Fibroblast of lung (primary cell): ENCODE measurements around the gene COL28A1. TPM values are rescaled to one million over a fixed set of nuclear protein-coding genes. Genes with fewer than 3 reads are reported as not detected.

Source experiments
- DNase-seq, 2 donors: peaks; one replicate each; pipeline versions ENCODE4 v3.0.0 to v3.0.0-alpha.2; 2010; ENCODE audit warnings: low read depth in 2 of 2
- H2AFZ ChIP-seq: 2 replicates; pipeline ENCODE4 v1.5.1; 2012; ENCODE audit warnings: low read length, control low read depth, inconsistent platforms
- H3K27ac ChIP-seq: 2 replicates; pipeline ENCODE4 v1.5.1; 2011; ENCODE audit warnings: low read length, control low read depth; ENCODE audit not compliant: insufficient read depth
- H3K27me3 ChIP-seq: 2 replicates; pipeline ENCODE4 v1.5.1; 2011; ENCODE audit warnings: mild to moderate bottlenecking, low read length; ENCODE audit not compliant: control insufficient read depth, insufficient read depth
- H3K36me3 ChIP-seq: 2 replicates; pipeline ENCODE4 v1.5.1; 2011; ENCODE audit warnings: low read length; ENCODE audit not compliant: control insufficient read depth, insufficient read depth
- H3K4me1 ChIP-seq: 2 replicates; pipeline ENCODE4 v1.5.1; 2011; ENCODE audit warnings: low read length; ENCODE audit not compliant: control insufficient read depth, insufficient read depth; ENCODE audit errors: extremely low read depth
- H3K4me2 ChIP-seq: 2 replicates; pipeline ENCODE4 v1.5.1; 2011; ENCODE audit warnings: low read length, control low read depth; ENCODE audit not compliant: insufficient read depth; ENCODE audit errors: extremely low read depth
- H3K4me3 ChIP-seq, 4 experiments: fragments of 200-600 bp in 1 of 4; sonication (generic) in 1 of 4; replicated peaks in 1 of 4; 2 replicates each; pipeline ENCODE4 v1.5.1; 2011 to 2016; ENCODE audit warnings: low read length in 4 of 4, low read depth in 3 of 4, mild to moderate bottlenecking in 3 of 4, control low read depth in 2 of 4, inconsistent platforms in 1 of 4, mixed read lengths in 1 of 4; ENCODE audit not compliant: insufficient read depth in 1 of 4; ENCODE audit errors: control extremely low read depth in 1 of 4
- H3K79me2 ChIP-seq: 2 replicates; pipeline ENCODE4 v1.5.1; 2012; ENCODE audit warnings: mild to moderate bottlenecking, low read length, inconsistent platforms; ENCODE audit not compliant: control insufficient read depth, insufficient read depth
- H3K9ac ChIP-seq: 2 replicates; pipeline ENCODE4 v1.5.1; 2011; ENCODE audit warnings: mild to moderate bottlenecking, low read length, control low read depth; ENCODE audit not compliant: insufficient read depth
- H3K9me3 ChIP-seq: 2 replicates; pipeline ENCODE4 v1.5.1; 2012; ENCODE audit warnings: low read depth, low read length; ENCODE audit not compliant: control insufficient read depth, insufficient read depth
- H4K20me1 ChIP-seq: 2 replicates; pipeline ENCODE4 v1.5.1; 2011; ENCODE audit warnings: low read length; ENCODE audit not compliant: control insufficient read depth, insufficient read depth; ENCODE audit errors: extremely low read depth
- EZH2 ChIP-seq: IDR thresholded peaks from 2 replicates; pipeline ENCODE4 v1.5.1; 2012; ENCODE audit warnings: low read length, control low read depth, mild to moderate bottlenecking; ENCODE audit errors: missing control alignments
- polyA plus RNA-seq, 2 donors: library from polyadenylated mRNA; depleted of rRNA in 1 of 2; stranded (reverse) in 1 of 2; unstranded in 1 of 2; fragments of >200 nt; gene quantifications; 2 replicates each; pipeline ENCODE4 v1.2.1, GENCODE V29; 2011 to 2012; ENCODE audit warnings: missing spikeins in 1 of 2
- total RNA-seq: library from RNA; depleted of rRNA; stranded (reverse); fragments of >200 nt; gene quantifications from 2 replicates; pipeline ENCODE4 v1.2.1, GENCODE V29; 2014
- TF ChIP-seq, protein P1 (sequence below), 2 donors: IDR thresholded peaks in 1 of 2; conservative IDR thresholded peaks in 1 of 2; 1 replicate in 1 of 2; 2 replicates in 1 of 2; pipeline ENCODE4 v1.5.1; 2011 to 2012; ENCODE audit warnings: low read length in 2 of 2, control low read depth in 1 of 2, inconsistent platforms in 1 of 2, low read depth in 1 of 2, mild to moderate bottlenecking in 1 of 2

The COL28A1 gene
- total and polyA plus RNA-seq, 2 donors (not counting 1 experiment from before 2014, with no cell fraction given), result 0.01 to 0.17 TPM

DNA sequence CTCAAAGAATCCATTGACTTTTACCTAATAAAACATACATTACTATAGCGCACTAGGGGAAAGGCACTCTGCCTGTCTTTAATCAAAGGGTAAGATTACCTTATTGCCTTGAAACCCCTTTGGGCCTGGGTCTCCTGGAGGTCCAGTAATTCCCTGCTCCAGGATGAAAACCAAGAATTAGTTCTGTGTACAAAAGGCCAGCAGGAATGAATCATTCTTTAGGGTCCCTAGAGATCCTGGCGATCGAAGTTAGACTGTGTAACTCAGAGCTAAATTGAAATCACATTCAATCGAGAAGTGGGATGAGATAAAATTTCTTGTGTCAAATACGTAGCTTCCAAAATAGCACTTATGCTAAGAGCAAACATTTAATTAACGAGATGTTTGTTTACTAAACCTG is 29.8 kb downstream of the COL28A1 start:
- no peaks in the 10 kb centered on the region for H4K20me1 ChIP-seq
- H3K27ac ChIP-seq, result no peak overlapping the region
- no peak overlapping the region for H2AFZ ChIP-seq
- no peak for DNase-seq
- H3K9me3 ChIP-seq, result no peaks in the 10 kb centered on the region
- no peaks in the 10 kb centered on the region for H3K79me2 ChIP-seq
- no peak overlapping the region for H3K9ac ChIP-seq
- H3K4me1 ChIP-seq, result no peaks in the 10 kb centered on the region
- no peak overlapping the region for H3K4me3 ChIP-seq
- H3K27me3 ChIP-seq, result no peaks in the 10 kb centered on the region
- no peak for TF ChIP-seq EZH2
- TF ChIP-seq, protein P1, sequence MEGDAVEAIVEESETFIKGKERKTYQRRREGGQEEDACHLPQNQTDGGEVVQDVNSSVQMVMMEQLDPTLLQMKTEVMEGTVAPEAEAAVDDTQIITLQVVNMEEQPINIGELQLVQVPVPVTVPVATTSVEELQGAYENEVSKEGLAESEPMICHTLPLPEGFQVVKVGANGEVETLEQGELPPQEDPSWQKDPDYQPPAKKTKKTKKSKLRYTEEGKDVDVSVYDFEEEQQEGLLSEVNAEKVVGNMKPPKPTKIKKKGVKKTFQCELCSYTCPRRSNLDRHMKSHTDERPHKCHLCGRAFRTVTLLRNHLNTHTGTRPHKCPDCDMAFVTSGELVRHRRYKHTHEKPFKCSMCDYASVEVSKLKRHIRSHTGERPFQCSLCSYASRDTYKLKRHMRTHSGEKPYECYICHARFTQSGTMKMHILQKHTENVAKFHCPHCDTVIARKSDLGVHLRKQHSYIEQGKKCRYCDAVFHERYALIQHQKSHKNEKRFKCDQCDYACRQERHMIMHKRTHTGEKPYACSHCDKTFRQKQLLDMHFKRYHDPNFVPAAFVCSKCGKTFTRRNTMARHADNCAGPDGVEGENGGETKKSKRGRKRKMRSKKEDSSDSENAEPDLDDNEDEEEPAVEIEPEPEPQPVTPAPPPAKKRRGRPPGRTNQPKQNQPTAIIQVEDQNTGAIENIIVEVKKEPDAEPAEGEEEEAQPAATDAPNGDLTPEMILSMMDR (conservative IDR thresholded peaks at IDR 0.05 in 1 of 2, IDR thresholded peaks at IDR 0.05 in 1 of 2; ENCODE audit: low read depth in 1 of 2, low read length in 2 of 2), result no peak
- no peak overlapping the region for H3K4me2 ChIP-seq
- H3K36me3 ChIP-seq, result no peaks in the 10 kb centered on the region

DNA sequence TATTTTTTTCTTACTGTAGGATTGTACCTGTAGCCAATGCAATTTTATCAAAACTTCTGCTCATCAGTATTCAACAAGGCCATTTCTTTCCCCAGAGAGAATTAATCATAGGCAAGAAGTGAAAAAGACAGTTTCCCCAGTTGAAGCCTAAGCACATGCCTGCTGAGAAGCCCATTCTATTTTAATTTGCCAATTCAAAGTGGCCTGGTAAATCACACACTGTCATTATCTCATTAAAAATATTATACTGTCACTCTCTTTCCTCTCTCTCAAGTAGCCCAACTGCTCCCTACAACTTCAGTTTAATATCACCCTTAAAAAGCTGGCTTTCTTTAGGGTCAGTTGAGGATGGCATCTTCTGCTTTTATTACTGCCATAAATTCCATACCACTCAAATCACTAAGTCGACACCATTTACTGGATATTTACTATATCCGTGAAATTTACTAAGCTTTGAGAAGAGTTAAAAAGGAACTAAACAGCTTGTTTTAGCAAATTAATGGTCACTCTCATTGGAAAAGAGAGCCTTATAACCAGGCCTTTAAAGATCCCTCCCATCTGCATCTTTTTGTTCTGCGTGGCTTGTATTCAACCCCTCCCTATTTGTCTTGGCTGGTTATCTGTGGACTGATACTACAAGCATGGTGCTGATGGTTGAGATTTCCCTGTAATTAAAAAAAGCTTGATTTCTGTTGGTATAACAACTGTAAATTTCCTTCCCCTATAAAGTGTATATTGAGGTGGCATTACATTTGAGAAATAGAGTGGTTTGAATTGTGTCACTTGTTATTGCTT is 30.6 kb downstream of the COL28A1 start:
- H3K27me3 ChIP-seq, result no peaks in the 10 kb centered on the region
- H3K9ac ChIP-seq, result no peak overlapping the region
- TF ChIP-seq, protein P1 (conservative IDR thresholded peaks at IDR 0.05 in 1 of 2, IDR thresholded peaks at IDR 0.05 in 1 of 2; ENCODE audit: low read depth in 1 of 2, low read length in 2 of 2), result no peak
- no peak for TF ChIP-seq EZH2
- no peak overlapping the region for H2AFZ ChIP-seq
- H3K9me3 ChIP-seq, result no peaks in the 10 kb centered on the region
- H3K4me3 ChIP-seq, result no peak overlapping the region
- no peak overlapping the region for H3K4me2 ChIP-seq
- no peaks in the 10 kb centered on the region for H3K79me2 ChIP-seq
- H3K36me3 ChIP-seq, result no peaks in the 10 kb centered on the region
- no peaks in the 10 kb centered on the region for H4K20me1 ChIP-seq
- no peak overlapping the region for H3K27ac ChIP-seq
- H3K4me1 ChIP-seq, result no peaks in the 10 kb centered on the region
- no peak for DNase-seq

DNA sequence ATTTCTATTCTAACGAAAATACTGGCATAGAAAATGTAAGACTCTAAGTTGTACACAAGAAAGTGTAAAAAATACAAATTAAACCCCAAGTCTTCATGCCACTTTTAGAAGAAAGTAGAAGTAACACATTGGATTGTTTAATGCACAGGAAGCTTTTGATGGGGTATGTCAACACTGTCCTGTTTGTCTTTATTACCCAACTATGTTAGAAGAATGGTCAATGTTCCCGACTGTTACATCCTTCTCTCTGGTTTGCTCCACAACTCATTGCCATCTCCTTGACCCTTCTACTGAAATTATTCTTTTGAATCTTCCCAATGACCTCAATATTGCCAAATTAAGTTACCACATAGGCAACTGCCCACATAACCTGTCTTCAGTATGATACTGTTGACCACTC is 35.8 kb downstream of the COL28A1 start:
- Histone ChIP-seq H3K27ac (no peak overlapping the region), H3K4me1 (no peaks in the 10 kb centered on the region), H3K36me3 (no peaks in the 10 kb centered on the region), H2AFZ (no peak overlapping the region), H3K4me2 (no peak overlapping the region), H3K4me3 (no peak overlapping the region), H3K27me3 (no peaks in the 10 kb centered on the region), H4K20me1 (no peaks in the 10 kb centered on the region), H3K9ac (no peak overlapping the region), H3K79me2 (no peaks in the 10 kb centered on the region), H3K9me3 (no peaks in the 10 kb centered on the region)
- no peak for DNase-seq
- TF ChIP-seq, protein P1 (conservative IDR thresholded peaks at IDR 0.05 in 1 of 2, IDR thresholded peaks at IDR 0.05 in 1 of 2; ENCODE audit: low read depth in 1 of 2, low read length in 2 of 2), result no peak
- no peak for TF ChIP-seq EZH2
